GM19240 (cell line): Measurements from ENCODE around the gene GRAMD1C.
"Not testable (repeated sequence)": the region's sequence is repeated elsewhere in the genome, so short reads cannot be mapped to it uniquely, and the experiment has no call there.

Experiments used
- DNase-seq: peaks from one replicate; pipeline ENCODE4 v3.0.0; 2011; ENCODE audit warnings: low spot score; ENCODE audit not compliant: insufficient read length

The GRAMD1C gene

GRCh38 chr3:113850391-113850790 is 11.8 kb downstream of the GRAMD1C start:
- not testable (repeated sequence) for DNase-seq

DNA sequence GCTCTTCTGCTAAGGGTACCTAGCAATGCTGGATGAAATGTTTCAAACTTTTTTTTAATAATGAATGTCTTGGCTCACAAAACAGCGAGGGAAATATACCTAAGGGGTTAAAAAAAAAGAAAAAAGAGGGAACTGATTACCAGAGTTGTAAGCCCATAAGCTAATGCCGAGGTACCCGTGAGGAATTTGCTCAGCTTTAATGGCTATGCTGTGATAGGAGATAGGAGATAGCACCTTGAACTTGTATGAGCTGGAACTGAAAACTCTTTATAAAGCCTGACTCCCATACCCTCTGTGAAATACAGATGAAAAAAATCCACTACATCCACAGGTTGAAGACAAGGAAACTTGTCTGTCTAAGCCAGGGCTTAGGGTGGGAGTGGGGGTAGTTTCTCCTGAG is 13.9 kb downstream of the GRAMD1C start:
- DNase-seq, result no peak

- DNase-seq, result no peak
Observed at GRCh38 chr3:113867506-113867905, 28.9 kb downstream of the GRAMD1C start.

- no peak for DNase-seq
Observed at GRCh38 chr3:113873293-113873692, 34.7 kb downstream of the GRAMD1C start.

DNA sequence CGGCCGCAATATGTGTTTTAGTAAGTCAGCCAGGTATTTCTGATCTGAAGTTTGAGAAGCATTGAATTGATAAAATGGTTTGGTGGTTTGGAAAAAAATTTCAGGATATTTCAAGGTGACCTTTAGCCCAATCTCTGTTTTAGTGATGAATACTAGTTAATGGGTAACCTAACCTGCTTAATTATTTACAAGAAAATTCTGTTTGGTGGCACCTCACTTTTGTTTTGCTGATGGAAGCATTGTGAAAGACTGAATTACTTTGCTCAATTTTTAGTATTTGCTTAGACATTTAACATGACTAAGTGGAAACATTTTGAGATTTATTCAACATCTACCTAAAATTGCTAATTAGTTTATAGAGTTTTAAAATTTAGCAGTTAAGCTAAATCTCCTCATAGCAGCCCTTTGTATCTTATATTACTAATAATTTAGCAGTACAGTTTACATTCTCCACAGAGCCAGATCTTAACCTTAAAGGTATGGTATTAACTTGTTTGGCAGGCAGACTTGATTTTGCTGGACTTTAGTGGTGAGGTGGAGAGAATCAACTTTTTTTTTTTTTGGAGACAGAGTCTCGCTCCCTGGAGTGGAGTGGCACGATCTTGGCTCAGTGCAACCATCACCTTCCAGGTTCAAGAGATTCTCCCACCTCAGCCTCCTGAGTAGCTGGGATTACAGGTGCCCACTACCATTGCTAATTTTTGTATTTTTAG is 35.4 kb downstream of the GRAMD1C start:
- no peak for DNase-seq

- DNase-seq, result no peak
Observed at GRCh38 chr3:113878403-113878802, 39.8 kb downstream of the GRAMD1C start.

DNA sequence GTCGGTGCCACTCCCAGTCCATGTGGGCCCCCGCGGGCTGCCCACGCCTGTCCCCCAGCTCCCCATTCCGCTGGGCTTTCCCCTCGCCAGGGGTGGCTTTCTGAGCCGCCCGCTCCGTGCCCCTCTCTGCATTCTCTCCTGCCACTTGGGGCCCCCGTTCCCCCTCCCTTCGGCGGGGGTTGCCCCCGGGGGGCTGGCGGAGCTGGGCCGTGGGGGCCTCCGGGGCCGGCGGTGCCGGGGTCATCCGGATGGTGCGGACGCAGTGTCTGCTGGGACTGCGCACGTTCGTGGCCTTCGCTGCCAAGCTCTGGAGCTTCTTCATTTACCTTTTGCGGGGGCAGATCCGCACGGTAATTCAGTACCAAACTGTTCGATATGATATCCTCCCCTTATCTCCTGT is 46.5 kb downstream of the GRAMD1C start:
- no peak for DNase-seq

GRCh38 chr3:113890256-113890900 is 51.8 kb downstream of the GRAMD1C start:
- no peak for DNase-seq

DNA sequence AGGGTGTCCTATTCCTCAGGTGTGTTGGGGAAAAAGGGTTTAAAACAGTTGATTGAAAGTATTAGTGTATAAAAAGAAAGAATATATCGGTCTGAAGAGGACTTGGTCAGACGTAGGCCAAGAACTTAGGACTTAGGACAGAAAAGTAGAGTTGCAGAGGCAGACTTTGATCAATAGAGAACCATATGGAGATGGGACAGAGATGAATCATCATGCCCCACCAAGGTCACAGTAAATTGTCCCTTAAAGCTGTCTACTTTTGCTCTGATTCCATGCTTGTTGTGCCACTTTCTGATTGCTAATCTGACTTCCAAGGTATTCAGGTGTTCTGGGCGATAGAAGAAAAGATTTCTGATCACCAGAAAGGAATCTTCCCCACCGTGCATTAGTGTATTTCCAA is 56.3 kb downstream of the GRAMD1C start:
- DNase-seq, result no peak

DNA sequence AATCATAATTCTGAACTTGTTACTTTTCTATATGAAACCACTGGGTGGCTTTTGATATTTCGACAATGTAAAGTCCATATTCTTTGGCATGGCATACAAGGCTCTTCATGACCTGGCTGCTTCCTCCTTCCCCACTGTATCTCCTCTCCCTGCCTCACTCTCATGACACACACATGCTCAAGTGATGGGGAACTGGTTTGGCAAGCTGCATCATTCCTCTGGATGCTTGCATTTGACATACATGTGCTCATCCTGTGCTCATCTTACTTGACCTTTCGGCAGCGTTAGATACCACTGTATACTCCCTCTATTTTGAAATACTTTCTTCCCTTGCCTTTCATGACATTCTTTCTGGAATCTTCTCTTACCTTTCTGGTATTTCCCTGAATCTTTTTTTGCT is 57.4 kb downstream of the GRAMD1C start:
- DNase-seq, result no peak

DNA sequence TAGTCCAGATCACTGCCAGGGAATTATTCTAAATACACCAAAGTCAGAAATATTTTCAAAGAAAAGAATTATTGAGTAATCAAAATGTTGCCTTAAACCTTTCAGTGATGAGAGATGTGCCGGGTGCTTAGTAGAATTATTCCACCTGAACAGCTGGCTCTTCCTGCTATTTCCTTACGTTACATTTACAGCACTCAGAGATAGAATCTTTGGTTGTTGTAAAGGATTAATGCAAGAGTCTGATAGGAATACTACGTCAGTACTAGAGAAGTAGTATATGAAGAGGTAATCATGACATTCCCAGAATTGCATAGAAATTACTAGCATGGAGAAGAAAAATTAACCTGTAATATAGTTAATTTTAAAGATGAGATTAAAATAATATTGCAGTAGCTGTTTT is 58.3 kb downstream of the GRAMD1C start:
- DNase-seq, result no peak

DNA sequence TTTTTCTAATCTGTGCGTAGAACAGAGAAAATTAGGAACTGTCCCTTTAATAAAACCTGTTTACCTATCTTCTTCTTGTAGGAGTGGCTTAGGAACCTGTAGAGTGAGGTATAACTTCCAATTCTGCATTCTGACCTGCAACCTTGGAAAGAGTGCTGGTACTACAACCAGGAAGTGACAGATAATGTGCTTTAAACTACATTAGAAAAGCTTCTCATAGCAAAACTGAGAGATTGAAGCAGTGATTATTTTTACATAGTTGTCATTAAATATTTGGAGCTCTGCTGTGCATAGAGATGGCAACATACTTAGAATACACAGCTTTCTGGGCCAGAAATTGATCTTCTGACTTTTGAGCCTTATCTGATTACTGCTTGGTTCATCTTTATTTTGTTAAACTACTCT is 58.8 kb downstream of the GRAMD1C start:
- no peak for DNase-seq

DNA sequence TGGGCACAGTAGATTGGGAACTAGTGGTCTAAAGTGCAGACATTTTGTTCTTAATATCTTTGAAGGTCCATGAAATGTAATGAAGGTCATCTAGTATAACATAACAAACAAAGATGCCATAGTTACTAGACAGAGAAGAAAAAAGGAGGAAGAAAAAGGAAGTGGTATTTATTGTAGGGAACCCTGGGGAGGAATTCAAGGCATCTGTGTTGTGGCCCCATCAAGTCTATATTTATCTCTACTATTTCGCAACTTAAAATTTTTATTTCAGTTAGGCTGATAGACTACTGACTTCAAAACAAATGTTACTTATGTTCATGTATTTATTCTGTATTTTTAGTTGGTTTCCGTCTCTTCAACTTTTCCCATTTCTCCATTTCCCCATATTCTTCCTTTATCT is 60.3 kb downstream of the GRAMD1C start:
- DNase-seq, result no peak

DNA sequence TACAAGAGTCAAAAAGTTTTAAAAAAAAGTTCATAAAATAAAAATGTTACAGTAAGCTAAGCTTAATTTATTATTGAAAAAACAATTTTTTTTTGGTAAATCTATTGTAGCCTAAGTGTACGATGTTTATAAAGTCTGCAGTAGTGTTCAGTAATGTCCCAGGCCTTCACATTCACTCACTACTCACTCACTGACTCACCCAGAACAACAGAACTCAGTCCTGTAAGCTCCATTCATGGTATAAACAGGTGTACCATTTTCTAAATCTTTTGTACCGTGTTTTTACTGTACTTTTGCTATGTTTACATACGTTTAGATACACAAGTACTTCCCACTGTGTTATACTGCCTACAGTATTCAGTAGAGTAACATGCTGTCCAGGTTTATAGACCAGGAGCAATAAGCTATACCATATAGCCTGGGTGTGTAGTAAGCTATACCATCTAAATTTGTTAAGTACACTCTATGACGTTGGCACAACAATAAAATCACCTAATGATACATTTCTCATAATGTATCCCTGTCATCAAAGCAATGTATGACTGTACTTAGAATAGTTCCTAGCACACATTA is 68.1 kb downstream of the GRAMD1C start:
- DNase-seq, result no peak

DNA sequence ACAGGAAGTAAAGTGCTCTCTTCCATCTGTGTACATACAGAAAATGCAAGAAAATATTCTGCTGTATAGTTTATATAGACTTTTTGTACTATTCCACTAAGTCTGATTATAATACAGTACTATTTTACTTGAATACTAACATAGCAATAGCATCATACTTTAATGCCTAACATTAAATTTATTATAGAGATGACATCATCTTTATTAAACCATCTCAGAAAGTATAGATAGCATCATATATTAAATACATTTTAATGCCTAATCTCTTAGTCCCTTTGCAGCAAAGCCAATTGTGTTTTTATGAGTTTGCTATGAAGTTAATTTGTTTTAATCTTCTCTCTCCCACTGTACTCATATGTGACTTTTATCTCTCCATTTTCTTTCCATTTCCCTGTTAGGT is 69.5 kb downstream of the GRAMD1C start:
- no peak for DNase-seq

DNA sequence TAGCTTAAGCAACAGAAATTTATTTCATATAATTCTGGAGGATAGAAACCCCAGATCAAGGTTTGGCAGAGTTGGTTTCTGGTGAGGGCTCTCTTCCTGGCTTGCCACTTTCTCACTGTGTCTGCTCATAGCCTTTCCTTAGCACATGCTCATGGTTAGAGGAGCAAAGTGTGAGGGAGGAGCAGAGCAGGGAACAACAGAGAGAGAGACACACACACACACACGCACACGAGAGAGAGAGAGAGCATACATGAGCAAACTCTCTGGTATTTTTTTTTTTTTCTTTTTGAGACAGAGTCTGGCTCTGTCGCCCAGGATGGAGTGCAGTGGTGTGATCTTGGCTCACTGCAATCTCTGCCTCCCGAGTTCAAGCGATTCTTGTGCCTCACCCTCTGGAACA is 72.4 kb downstream of the GRAMD1C start:
- DNase-seq, result no peak

- peak; percentile 14 for DNase-seq
Observed at GRCh38 chr3:113912552-113913236, 74.1 kb downstream of the GRAMD1C start.

DNA sequence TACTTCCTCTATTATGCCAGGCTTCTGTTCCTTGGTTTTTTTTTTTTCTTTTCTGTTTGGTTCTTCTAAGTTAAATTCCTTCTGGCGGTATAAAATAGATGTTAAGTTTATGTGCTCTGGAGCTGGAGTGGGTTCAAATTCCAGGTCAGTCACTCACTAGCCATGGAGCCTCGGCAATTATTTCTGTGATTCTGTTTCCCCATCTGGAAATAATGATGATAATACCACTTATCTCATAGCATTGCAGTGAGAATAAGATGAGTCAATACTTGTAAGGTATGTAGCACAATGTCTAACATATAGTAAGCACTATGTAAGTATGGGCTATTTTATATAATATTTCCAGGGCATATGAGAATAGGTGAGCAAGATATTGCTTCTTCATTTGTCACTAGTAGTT is 76.1 kb downstream of the GRAMD1C start:
- DNase-seq, result no peak

- DNase-seq, result no peak
Observed at GRCh38 chr3:113927556-113927955, 89.0 kb downstream of the GRAMD1C start.

- no peak for DNase-seq
Observed at GRCh38 chr3:113946831-113947230, 108.2 kb downstream of the GRAMD1C start.

DNA sequence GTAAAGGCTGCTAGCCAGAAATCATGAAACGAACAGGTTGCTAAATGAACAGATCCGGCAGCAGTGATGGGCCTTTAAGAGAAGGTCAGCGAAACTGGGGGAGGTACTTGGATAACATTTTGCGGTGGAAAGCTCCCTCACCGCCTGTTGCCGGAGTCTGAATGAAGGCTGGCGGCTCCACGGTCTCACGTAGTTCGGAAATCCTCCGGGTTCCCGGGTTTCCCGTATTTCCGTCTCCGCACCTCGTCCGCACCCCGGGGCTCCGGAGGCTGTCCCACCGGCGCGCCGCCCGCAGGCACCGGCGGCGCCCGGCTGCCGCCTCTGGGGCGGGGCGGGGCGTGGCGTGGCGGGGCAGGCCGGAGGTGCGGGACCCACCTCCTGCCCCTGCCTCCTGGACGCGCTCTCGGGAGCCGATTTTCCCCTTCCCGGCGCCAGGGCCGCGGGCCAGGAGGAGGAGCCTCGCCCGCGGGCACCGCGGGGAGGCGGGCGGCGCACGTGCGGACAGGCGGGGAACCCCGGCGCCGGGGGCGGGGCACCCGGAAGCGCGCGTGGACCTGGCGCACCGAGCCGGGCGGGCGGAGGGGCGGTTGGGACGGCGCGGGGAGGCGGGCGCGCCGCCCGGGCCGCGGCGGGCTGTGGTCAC is 108.9 kb downstream of the GRAMD1C start, which contains the start of gene ZDHHC23:
ZDHHC23 (plus strand) TSS at position 642 of the 643 bp plus-strand sequence. CDS start 790 bp downstream, outside the sequence.
- peak; percentile 29 for DNase-seq
